Skin of body (tissue), 2 donors: ENCODE data around the gene OXT. TPM values are rescaled to one million over a fixed set of nuclear protein-coding genes. Genes with fewer than 3 reads are reported as not detected.
"Not testable (repeated sequence)": the region's sequence is repeated elsewhere in the genome, so short reads cannot be mapped to it uniquely, and the experiment has no call there.

Experiments used
- DNase-seq: peaks from one replicate; lab custom pipeline; 2025; lab: John Stamatoyannopoulos, UW
- total RNA-seq: library from RNA; depleted of rRNA; stranded (reverse); fragments of >200 nt; gene quantifications from one replicate; pipeline ENCODE4 v1.2.3, GENCODE V29; 2014

The OXT gene
- total RNA-seq, 1 donor from 2014 or later: not detected

- DNase-seq: no peak
Measured at GRCh38 chr20:3047486-3048419, 23.7 kb upstream of the OXT start.

GRCh38 chr20:3051385-3052019, 19.9 kb upstream of the OXT start:
- DNase-seq: no peak

GRCh38 chr20:3059489-3059888, 11.9 kb upstream of the OXT start:
- DNase-seq: no peak

GRCh38 chr20:3064119-3064518, 7.3 kb upstream of the OXT start:
- DNase-seq: not testable (repeated sequence)

GRCh38 chr20:3067139-3068014, 4.0 kb upstream of the OXT start:
- DNase-seq: no peak

GRCh38 chr20:3068075-3068474, 3.3 kb upstream of the OXT start:
- no peak for DNase-seq

- no peak for DNase-seq
Measured at GRCh38 chr20:3068986-3069900, 2.2 kb upstream of the OXT start.

GRCh38 chr20:3070725-3071124, 695 bp upstream of the OXT start:
- no peak for DNase-seq

GRCh38 chr20:3071266-3071609, 182 bp upstream of the OXT start:
- no peak for DNase-seq

- DNase-seq: no peak
Measured at GRCh38 chr20:3072530-3073250, 1.3 kb downstream of the OXT start.

- DNase-seq: not testable (repeated sequence)
Measured at GRCh38 chr20:3073251-3073643, 1.8 kb downstream of the OXT start.

GRCh38 chr20:3074812-3075211, 3.4 kb downstream of the OXT start:
- no peak for DNase-seq

GRCh38 chr20:3075315-3075714, 3.9 kb downstream of the OXT start:
- not testable (repeated sequence) for DNase-seq

- DNase-seq: no peak
Measured at GRCh38 chr20:3077618-3078134, 6.3 kb downstream of the OXT start.

GRCh38 chr20:3080939-3081388, 9.5 kb downstream of the OXT start:
- DNase-seq: no peak

- no peak for DNase-seq
Measured at GRCh38 chr20:3081641-3082040, 10.2 kb downstream of the OXT start.

- DNase-seq: no peak
Measured at GRCh38 chr20:3082306-3082951, 11.0 kb downstream of the OXT start.

GRCh38 chr20:3082955-3083952, 11.8 kb downstream of the OXT start:
- DNase-seq: no peak
